ENCODE data around the gene CHN1.

Gene CHN1

GRCh38 chr2:174918886-174919526 lies 86.2 kb downstream of the CHN1 start:
- no peak for DNase-seq

GRCh38 chr2:174916270-174916930 lies 88.8 kb downstream of the CHN1 start:
- DNase-seq: no peak

GRCh38 chr2:174914853-174915760 lies 90.1 kb downstream of the CHN1 start:
- no peak for DNase-seq

- no peak for DNase-seq
Observed at GRCh38 chr2:174908284-174908683, 96.9 kb downstream of the CHN1 start.

GRCh38 chr2:174903264-174903556 lies 102.0 kb downstream of the CHN1 start:
- no peak for DNase-seq

GRCh38 chr2:174902506-174903263 lies 102.5 kb downstream of the CHN1 start:
- no peak for DNase-seq

GRCh38 chr2:174901075-174901474 lies 104.1 kb downstream of the CHN1 start:
- no peak for DNase-seq

- no peak for DNase-seq
Observed at GRCh38 chr2:174897286-174897685, 107.9 kb downstream of the CHN1 start.

- DNase-seq: no peak
Observed at GRCh38 chr2:174893018-174893417, 112.2 kb downstream of the CHN1 start.

- DNase-seq: no peak
Observed at GRCh38 chr2:174892546-174892945, 112.6 kb downstream of the CHN1 start.

- DNase-seq: no peak
Observed at GRCh38 chr2:174888646-174889271, 116.4 kb downstream of the CHN1 start.

- DNase-seq: no peak
Observed at GRCh38 chr2:174888146-174888545, 117.0 kb downstream of the CHN1 start.

GRCh38 chr2:174882416-174882815 lies 122.8 kb downstream of the CHN1 start:
- DNase-seq: no peak

GRCh38 chr2:174881678-174882077 lies 123.5 kb downstream of the CHN1 start:
- no peak for DNase-seq

- DNase-seq: no peak
Observed at GRCh38 chr2:174878537-174879147, 126.5 kb downstream of the CHN1 start.

GRCh38 chr2:174877751-174878150 lies 127.4 kb downstream of the CHN1 start:
- no peak for DNase-seq

GRCh38 chr2:174877301-174877700 lies 127.9 kb downstream of the CHN1 start:
- no peak for DNase-seq

- no peak for DNase-seq
Observed at GRCh38 chr2:174874085-174874484, 131.1 kb downstream of the CHN1 start.

- no peak for DNase-seq
Observed at GRCh38 chr2:174873471-174873870, 131.7 kb downstream of the CHN1 start.

GRCh38 chr2:174870787-174871186 lies 134.4 kb downstream of the CHN1 start:
- DNase-seq: no peak

GRCh38 chr2:174868878-174869277 lies 136.3 kb downstream of the CHN1 start:
- no peak for DNase-seq

GRCh38 chr2:174866421-174866820 lies 138.8 kb downstream of the CHN1 start:
- no peak for DNase-seq

All from stimulated activated naive CD4-positive, alpha-beta T cell treated with Interleukin-2 at 50 U/mL for 16 hours (primary cell).